Gastroesophageal sphincter (tissue), 4 donors: Measurements from ENCODE around the gene MED23. TPM values are rescaled to one million over a fixed set of nuclear protein-coding genes. Genes with fewer than 3 reads are reported as not detected.
"Not testable (repeated sequence)": the region's sequence is repeated elsewhere in the genome, so short reads cannot be mapped to it uniquely, and the experiment has no call there.

Source experiments
- ATAC-seq: fragments of 150-250 bp; one replicate; pipeline ENCODE4 v1.9.1; 2016; ENCODE audit warnings: mild to moderate bottlenecking, moderate library complexity
- H3K27ac ChIP-seq, 4 donors: fragments of 200-600 bp; sonication (generic) in 3 of 4; 1 replicate in 3 of 4; 2 replicates in 1 of 4; pipeline ENCODE4 v1.5.1; 2016 to 2019
- H3K27me3 ChIP-seq: fragments of 200-600 bp; sonication (generic); one replicate; pipeline ENCODE4 v1.5.1; 2019
- H3K36me3 ChIP-seq, 2 donors: fragments of 200-600 bp; sonication (generic); one replicate each; pipeline ENCODE4 v1.5.1; 2019; ENCODE audit warnings: control low read depth in 1 of 2
- H3K4me1 ChIP-seq, 3 donors: fragments of 200-600 bp; sonication (generic); 1 replicate in 2 of 3; 2 replicates in 1 of 3; pipeline ENCODE4 v1.5.1; 2016 to 2019; ENCODE audit warnings: control low read depth in 2 of 3
- H3K4me3 ChIP-seq, 2 donors: fragments of 200-600 bp; sonication (generic); one replicate each; pipeline ENCODE4 v1.5.1; 2019; ENCODE audit warnings: mild to moderate bottlenecking in 1 of 2, moderate library complexity in 1 of 2
- H3K9me3 ChIP-seq, 3 donors: fragments of 200-600 bp; sonication (generic); one replicate each; pipeline ENCODE4 v1.5.1; 2017 to 2019; ENCODE audit warnings: control low read depth in 2 of 3
- CTCF ChIP-seq, 4 experiments: fragments of 200-600 bp in 2 of 4; fragments of 450-650 bp in 2 of 4; sonication (generic) in 1 of 4; IDR thresholded peaks; one replicate each; pipeline ENCODE4 v1.5.1; 2017 to 2019; ENCODE audit warnings: antibody characterized with exemption in 4 of 4, mild to moderate bottlenecking in 2 of 4, moderate library complexity in 2 of 4
- EP300 ChIP-seq: sonication (generic); formaldehyde crosslinking; IDR thresholded peaks from one replicate; pipeline ENCODE4 v1.6.1; 2017; ENCODE audit warnings: antibody characterized with exemption, mild to moderate bottlenecking
- POLR2A ChIP-seq, 2 donors: fragments of 450-650 bp; IDR thresholded peaks; one replicate each; pipeline ENCODE4 v1.6.1; 2017; ENCODE audit warnings: antibody characterized with exemption in 2 of 2, mild to moderate bottlenecking in 2 of 2, moderate library complexity in 1 of 2
- POLR2AphosphoS5 ChIP-seq: sonication (generic); formaldehyde crosslinking; IDR thresholded peaks from one replicate; pipeline ENCODE4 v1.6.1; 2017; ENCODE audit warnings: antibody characterized with exemption
- WGBS, 2 donors: methylation state at CpG; one replicate each; pipeline ENCODE4 v1.1.5; 2018; ENCODE audit warnings: low coverage in 1 of 2; 5-methylcytosine and 5-hydroxymethylcytosine counted together
- total RNA-seq, 4 donors: library from RNA; depleted of rRNA; stranded (reverse); fragments of >200 nt; gene quantifications; one replicate each; pipeline ENCODE4 v1.1.0, GENCODE V29; 2016

The MED23 gene
- total RNA-seq, 4 donors from 2014 or later, result 16.9 to 35.2 (median 22.5) TPM

- ATAC-seq, result no peak
- H3K4me1 ChIP-seq, result no peaks in the 10 kb centered on the region
- 73 to 100% methylated on average over 1 to 2 of the region's 2 CpGs for WGBS, 2 donors
Measured at GRCh38 chr6:131545317-131545716, 82.7 kb downstream of the MED23 start.

GRCh38 chr6:131538615-131539014, 89.4 kb downstream of the MED23 start:
- H3K4me1 ChIP-seq, H3K36me3 ChIP-seq, H3K9me3 ChIP-seq, H3K4me3 ChIP-seq, ATAC-seq, H3K27ac ChIP-seq, H3K27me3 ChIP-seq: not testable (repeated sequence)
- WGBS, 2 donors, result no CpG with 5 or more reads among the region's 4 CpGs

More at GRCh38 chr6:131545317-131545716, 82.7 kb downstream of the MED23 start:
- Histone ChIP-seq H3K36me3 (no peaks in the 10 kb centered on the region), H3K27ac (no peak overlapping the region), H3K4me3 (no peak overlapping the region), H3K27me3 (no peaks in the 10 kb centered on the region), H3K9me3 (no peaks in the 10 kb centered on the region)
- TF ChIP-seq POLR2A (IDR thresholded peaks at IDR 0.05) (no peak), EP300 (no peak), POLR2AphosphoS5 (no peak), CTCF (IDR thresholded peaks at IDR 0.05) (no peak)

- no peak for TF ChIP-seq CTCF (IDR thresholded peaks at IDR 0.05)
- TF ChIP-seq POLR2AphosphoS5, result no peak
- no peak for TF ChIP-seq POLR2A (IDR thresholded peaks at IDR 0.05)
- no peak for TF ChIP-seq EP300
- ATAC-seq, result no peak
- 61 to 80% methylated on average over 2 to 3 of the region's 3 CpGs for WGBS, 2 donors
- Histone ChIP-seq H3K27me3 (peaks cover 5% of the 10 kb centered on the region), H3K4me1 (no peaks in the 10 kb centered on the region), H3K4me3 (no peak overlapping the region), H3K9me3 (no peaks in the 10 kb centered on the region), H3K27ac (no peak overlapping the region), H3K36me3 (no peaks in the 10 kb centered on the region)
Measured at GRCh38 chr6:131532580-131533039, 95.4 kb downstream of the MED23 start.

- ATAC-seq, H3K9me3 ChIP-seq, H3K4me3 ChIP-seq, H3K27ac ChIP-seq, H3K36me3 ChIP-seq, H3K27me3 ChIP-seq, H3K4me1 ChIP-seq: not testable (repeated sequence)
- 68 to 82% methylated on average over 4 to 5 of the region's 12 CpGs for WGBS, 2 donors
Measured at GRCh38 chr6:131531681-131532080, 96.4 kb downstream of the MED23 start.

GRCh38 chr6:131530936-131531335, 97.1 kb downstream of the MED23 start:
- WGBS, 2 donors, result 87 to 89% methylated on average over 3 to 5 of the region's 5 CpGs
- ATAC-seq, result not testable (repeated sequence)

GRCh38 chr6:131524695-131525336, 103.2 kb downstream of the MED23 start:
- no peak for ATAC-seq
- no peaks in the 10 kb centered on the region for H3K36me3 ChIP-seq
- 91 to 97% methylated on average over 10 to 20 of the region's 25 CpGs for WGBS, 2 donors
- H3K4me3 ChIP-seq, result no peak overlapping the region
- TF ChIP-seq EP300 (no peak), CTCF (IDR thresholded peaks at IDR 0.05) (no peak), POLR2A (IDR thresholded peaks at IDR 0.05) (no peak), POLR2AphosphoS5 (no peak)
- H3K27me3 ChIP-seq, result no peaks in the 10 kb centered on the region
- H3K9me3 ChIP-seq, result no peaks in the 10 kb centered on the region
- H3K4me1 ChIP-seq, result no peaks in the 10 kb centered on the region
- H3K27ac ChIP-seq, result no peak overlapping the region

More at GRCh38 chr6:131530936-131531335, 97.1 kb downstream of the MED23 start:
- not testable (repeated sequence) for H3K4me3 ChIP-seq, H3K36me3 ChIP-seq, H3K27me3 ChIP-seq, H3K4me1 ChIP-seq, H3K27ac ChIP-seq, H3K9me3 ChIP-seq
